ENCODE results near the gene C5orf24.
"Not testable (repeated sequence)": the region's sequence is repeated elsewhere in the genome, so short reads cannot be mapped to it uniquely, and the experiment has no call there.

C5orf24 gene

DNA sequence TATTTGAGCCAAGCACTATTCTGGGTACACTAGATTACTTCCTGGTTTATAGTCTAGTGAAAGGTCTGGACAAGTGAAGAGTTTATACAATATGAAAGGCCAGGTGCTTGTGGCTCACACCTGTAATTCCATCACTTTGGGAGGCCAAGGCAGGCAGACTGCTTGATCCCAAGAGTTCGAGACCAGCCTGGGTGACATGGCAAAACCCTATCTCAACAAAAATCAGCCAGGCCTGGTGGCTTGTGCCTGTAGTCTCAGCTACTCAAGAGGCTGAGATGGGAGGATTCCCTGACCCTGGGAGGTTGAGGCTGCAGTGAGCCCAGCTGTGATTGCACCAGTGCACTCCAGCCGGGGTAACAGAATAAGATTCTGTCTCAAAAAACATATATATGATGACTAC lies 18.9 kb downstream of the C5orf24 start:
- DNase-seq: no peak

DNA sequence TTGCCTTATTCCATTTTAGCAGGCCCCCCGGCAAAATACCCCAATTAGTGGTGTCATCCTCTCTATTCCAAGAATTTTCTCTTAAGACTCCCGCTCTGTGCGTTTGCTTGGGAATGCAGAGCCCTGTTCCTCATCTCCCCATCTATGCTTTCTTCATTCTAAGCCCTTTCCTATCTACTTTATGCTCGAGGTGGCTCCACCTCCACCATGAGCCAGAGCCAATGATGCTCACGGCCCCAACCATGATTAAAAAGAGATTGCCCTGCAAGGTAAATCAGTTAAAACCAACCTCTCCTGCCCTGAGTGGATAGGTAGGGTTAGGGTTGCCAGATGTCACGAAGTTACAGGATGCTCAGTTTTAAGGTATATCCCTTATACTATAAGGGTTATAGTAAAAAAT lies 27.7 kb downstream of the C5orf24 start:
- DNase-seq: no peak

DNA sequence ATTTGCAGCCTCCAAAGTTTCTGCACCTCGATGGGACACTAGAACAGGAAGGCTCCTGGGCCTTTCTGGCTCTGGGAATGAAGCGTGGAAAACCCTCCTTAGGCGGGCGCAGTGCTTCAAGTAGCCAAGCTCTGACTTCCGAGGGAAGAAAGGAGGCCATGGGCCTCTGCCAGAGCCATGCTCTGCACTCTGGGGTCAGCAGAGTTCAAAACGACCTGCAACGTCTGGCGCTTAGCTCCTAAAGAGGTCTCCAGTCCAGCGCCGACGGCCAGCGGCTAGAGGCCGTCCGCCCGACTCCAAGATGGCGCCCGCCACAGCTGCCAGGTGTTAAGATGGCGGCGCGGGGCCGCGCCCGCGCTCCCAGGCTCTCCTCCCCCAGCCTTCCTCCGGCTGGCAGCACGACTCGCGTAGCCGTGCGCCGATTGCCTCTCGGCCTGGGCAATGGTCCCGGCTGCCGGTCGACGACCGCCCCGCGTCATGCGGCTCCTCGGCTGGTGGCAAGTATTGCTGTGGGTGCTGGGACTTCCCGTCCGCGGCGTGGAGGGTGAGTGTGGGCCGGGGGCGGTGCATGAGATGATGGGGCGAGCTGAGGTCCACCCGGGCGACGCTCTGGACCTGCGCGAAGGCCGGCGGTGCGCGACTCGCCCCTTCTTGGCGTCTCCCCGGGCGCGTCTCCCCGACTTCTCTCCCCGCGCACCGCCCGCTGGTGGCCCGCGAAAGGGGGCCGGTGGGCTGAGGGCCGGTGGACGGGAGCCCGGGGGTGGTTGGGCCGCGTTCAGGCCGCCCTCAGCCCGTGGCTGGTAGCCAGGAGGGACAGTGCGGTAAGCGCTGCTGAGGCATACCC lies 28.4 kb downstream of the C5orf24 start, which contains the start of gene TXNDC15:
Gene TXNDC15 (plus strand): TSS at position 385 of the 844 bp plus-strand sequence. CDS start 57 bp downstream, at position 442.
- peak; percentile 84 for DNase-seq

DNA sequence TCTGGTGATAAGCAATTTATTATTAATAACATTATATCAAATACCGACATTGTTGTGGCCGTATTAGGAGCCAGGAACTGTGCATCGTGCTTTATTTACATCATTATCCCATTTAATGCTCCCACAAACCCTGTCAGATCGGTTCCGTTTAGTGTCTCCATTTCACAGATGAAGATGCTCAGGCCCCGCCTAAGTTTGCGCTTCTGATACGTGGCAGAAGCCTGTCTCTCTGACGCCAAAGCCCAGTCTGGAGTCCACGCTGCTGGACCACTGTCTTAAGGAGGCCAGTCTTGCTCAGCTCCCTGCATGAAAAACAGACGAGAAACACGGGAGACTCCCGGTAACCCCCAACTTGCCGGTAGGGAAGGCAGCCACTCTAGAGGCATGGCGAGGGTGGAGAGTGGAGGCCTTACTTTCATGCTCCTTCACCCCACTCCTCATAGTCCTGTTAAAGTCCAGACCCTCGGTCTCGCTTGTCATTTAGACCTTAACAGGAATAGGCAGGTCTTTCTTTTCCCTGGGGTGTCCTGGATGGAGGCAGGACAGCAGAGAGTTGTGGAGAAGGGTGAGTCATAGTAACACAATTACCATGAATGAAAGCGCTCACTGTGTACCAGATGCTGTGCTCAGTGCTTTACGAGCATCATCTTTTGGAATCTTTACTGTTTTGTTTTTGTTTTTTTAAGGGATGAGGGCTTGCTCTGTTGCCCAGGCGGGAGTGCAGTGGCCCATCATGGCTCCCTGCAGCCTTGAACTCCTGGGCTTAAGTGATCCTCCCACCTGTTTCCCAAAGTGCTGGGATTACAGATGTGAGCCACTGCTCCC lies 29.3 kb downstream of the C5orf24 start:
- peak; percentile 39 for DNase-seq

DNA sequence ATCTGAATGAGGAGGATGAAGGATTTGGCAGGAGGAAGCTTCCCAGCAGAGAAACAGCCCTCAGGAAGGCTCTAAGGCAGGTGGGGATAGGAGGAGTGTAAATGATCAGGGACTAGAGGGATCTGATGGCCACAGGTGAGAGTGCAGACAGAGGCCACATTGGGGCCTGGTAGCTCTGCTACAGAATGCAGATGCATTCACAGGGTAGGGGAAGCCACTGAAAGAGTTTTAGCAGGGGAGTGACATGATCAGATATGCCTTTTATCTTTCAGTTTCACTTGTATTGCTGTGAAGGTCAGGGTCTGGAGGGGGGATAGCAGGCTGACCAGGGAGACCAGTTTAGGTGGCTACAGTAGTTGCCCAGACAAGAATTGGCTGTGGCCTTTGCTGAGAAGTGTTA lies 31.4 kb downstream of the C5orf24 start:
- DNase-seq: no peak

DNA sequence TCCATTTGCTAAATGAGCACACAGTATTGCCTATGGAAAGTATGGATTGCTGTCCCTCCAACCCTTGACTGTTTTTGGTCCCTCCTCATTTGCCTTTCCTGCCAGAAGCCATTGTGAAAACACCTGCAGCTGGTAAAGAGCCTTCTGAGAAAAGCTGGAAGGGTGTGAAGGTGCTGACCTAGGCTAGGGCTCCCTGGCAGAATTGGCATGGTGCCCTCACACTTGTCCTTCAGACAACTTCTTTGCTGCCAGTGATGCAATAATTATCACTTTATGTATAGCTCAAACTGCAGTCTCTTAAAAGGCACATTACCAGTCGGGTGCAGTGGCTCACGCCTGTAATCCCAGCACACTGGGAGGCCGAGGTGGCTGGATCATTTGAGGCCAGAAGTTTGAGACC lies 32.6 kb downstream of the C5orf24 start:
- DNase-seq: no peak

DNA sequence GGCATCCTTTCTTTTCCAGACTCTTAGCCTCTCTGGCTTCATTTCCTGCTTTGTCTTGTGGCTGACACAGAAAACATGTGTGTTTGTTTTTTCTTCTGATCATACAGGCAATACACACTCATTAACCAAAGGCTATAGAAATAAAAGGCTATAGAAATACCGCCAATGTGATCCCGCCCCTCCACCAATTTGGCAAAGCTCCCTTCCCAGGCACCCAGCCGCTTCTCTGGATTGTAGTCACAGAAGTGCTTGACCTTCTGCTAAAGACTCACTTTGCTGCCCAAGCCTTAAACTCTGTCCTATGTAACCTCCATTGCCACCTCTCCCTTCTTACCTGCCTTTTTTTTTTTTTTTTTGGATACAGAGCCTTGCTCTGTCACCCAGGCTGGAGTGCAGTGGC lies 33.7 kb downstream of the C5orf24 start:
- DNase-seq: no peak

DNA sequence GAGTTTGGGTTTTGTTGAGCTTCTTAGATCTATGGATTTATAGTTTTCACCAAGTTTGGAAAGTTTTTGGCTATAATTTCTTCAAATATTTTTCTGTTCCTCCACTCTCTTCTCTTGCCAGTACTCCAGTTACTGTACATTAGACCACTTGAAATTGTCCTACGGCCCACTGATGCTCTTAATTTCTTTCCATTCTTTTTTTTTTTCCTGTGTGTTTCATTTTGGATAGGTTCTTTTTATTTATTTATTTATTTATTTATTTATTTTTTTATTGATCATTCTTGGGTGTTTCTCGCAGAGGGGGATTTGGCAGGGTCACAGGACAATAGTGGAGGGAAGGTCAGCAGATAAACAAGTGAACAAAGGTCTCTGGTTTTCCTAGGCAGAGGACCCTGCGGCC lies 35.2 kb downstream of the C5orf24 start:
- not testable (repeated sequence) for DNase-seq

DNA sequence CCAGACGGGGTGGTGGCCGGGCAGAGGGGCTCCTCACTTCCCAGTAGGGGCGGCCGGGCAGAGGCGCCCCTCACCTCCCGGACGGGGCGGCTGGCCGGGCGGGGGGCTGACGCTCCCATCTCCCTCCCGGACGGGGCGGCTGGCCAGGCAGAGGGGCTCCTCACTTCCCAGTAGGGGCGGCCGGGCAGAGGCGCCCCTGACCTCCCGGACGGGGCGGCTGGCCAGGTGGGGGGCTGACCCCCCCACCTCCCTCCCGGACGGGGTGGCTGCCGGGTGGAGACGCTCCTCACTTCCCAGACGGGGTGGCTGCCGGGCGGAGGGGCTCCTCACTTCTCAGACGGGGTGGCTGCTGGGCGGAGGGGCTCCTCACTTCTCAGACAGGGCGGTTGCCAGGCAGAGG lies 35.9 kb downstream of the C5orf24 start:
- DNase-seq: not testable (repeated sequence)

DNA sequence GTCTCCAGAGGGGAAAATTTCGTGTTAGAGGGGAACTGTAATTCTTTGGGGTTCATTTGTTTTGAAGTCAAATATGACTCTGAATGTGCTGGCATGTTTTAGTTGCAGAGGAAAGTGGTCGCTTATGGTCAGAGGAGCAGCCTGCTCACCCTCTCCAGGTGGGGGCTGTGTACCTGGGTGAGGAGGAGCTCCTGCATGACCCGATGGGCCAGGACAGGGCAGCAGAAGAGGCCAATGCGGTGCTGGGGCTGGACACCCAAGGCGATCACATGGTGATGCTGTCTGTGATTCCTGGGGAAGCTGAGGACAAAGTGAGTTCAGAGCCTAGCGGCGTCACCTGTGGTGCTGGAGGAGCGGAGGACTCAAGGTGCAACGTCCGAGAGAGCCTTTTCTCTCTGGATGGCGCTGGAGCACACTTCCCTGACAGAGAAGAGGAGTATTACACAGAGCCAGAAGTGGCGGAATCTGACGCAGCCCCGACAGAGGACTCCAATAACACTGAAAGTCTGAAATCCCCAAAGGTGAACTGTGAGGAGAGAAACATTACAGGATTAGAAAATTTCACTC lies 41.9 kb downstream of the C5orf24 start:
- no peak for DNase-seq

DNA sequence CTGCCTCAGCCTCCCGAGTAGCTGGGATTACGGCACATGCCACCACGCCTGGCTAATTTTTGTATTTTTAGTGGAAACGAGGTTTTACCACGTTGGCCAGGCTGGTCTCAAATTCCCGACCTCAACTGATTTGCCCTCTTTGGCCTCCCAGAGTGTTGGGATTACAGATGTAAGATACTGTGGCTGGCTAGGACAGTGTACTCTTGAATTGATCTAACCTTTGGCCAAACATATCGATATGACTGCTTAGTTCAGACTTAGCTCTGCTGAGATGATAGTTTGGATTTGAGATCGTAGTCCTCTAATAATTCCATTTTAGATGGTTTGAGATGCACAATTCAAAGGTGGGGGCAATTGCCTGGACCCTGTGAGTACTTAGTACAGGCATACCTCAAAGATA lies 43.6 kb downstream of the C5orf24 start:
- no peak for DNase-seq

DNA sequence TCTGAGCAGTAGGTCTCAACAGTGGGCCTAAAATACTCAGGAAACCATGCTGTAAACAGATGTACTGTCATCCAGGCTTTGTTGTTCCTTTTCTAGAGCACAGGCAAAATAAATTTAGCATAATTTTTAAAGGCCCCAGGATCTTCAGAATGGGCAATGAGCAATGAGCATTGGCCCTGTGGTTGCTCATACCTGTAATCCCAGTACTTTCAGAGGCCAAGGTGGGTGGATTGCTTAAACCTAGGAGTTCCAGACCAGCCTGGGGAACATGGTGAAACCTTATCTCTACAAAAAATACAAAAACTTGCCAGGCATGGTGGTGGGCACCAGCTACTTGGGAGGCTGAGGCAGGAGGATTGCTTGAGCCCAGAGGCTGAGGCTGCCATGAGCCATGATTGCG lies 45.7 kb downstream of the C5orf24 start:
- no peak for DNase-seq

DNA sequence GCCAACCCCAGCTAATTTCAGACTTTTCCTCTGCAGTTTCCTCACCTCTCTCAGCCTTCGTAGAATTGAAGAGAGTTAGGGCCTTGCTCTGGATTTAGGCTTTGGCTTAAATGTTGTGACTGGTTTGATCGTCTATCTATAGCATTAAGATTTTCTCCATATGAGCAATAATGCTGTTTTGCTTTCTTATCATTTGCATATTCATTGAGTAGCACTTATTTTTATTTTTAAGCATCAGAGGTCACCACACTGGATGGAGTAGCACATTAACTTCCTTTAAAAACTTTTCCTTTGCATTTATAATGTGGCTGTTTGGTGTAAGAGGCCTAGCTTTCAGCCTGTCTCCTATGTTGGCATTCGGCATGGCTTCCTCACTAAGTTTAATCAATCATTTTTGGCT lies 46.5 kb downstream of the C5orf24 start:
- DNase-seq: no peak

DNA sequence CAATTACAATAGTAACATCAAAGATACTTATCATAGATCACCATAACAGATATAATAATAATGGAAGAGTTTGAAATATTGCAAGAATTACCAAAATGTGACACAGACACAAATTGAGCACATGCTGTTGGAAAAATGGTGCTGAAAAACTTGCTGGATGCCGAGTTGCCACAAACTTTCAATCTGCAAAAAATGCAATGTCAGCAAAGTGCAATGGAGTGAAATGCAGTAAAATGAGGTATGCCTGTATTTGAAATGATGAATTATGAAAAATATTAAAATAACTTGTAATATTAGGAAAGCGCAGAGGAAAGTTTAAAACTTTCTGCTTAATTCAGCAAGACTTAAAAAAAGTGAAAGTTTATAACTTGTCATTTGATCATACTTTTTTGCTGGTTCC lies 47.2 kb downstream of the C5orf24 start:
- no peak for DNase-seq

DNA sequence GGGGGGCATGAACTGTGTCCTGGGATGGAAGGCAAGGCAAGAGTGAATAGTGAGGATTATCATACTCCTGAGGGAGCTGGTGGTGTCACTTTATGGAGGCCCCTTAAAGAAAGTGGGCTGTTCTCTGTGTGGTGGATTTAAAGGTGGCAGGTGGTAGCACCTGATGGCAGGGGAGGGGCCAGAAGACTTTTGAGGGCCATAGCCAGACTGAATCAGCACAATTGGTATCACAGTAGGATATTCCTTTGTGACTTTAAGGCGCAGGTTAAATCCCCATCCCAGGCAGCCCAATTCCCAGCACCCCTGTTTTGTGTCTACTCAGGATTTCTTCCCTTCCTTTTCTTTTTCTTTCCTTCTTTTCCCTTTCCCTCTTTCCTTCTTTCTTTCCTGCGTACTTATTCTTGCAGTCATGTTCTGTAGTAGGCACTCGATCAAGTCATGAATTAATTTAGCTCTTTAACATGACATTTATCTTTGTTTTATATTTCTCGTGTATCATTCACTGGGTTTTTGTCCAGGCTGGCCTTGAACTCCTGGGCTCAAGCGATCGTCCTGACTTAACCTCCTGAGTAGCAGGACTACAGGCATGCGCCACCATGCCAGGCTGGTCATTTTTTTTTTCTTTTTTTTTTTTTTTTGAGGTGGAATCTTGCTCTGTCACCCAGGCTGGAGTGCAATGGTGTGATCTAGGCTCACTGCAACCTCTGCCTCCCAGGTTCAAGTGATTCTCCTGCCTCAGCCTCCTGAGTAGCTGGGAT lies 48.2 kb downstream of the C5orf24 start:
- DNase-seq: no peak

DNA sequence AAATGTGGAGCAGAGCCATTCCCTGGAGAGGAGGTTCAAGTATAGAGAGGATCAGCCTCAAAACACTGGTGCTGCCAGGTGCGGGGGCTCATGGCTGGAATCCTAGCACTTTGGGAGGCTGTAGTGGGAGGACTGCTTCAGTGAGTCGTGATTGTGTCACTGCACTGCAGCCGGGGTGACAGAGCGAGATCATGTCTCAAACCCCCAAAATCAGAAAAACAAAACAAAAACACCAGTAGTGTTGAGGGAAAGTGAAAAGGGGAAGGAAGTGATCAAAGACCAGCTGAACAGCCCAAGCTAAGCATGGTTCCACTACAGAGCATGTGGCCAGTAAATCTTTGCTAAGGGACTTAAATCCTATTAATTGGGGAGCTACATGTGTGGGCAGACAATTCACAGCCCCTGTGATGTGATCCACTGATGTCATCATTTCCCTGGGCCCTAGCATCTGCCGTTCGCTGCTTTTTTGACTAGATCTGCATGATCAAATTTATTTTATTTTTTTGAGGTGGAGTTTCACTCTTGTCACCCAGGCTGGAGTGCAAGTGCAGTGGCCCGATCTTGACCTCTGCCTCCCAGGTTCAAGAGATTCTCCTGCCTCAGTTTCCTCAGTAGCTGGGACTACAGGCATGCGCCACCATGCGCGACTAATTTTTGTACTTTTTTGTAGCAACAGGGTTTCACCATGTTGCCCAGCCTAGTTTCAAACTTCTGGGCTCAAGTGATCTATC lies 56.5 kb downstream of the C5orf24 start:
- DNase-seq: no peak

DNA sequence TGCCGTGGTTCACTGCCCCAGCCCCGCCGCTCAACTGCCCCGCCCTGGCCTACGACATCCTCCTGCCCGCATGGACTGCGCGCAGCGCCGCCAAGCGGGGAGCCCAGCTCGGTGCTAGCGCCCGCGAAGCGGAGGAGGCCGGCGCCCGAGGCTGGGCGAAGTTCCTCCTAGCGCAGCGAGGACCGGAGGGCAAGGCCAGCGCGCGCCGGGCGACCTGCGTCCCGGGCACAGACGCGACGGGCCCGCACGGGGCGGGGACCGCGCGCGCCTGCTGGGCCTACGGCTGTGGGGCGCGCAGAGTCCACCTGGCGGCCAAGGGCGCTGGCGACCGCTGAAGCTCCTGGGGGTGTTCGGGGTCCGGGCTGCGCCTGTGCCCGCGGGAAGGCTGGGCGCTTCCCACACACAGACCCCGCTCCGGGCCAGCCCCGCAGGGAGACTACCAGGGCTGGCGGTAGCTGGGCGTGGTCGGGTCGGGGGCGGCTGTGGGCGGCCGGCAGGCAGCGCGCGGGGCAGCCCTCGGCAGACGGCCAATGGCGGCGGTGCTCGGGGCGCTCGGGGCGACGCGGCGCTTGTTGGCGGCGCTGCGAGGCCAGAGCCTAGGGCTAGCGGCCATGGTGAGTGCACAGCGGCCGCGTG lies 59.0 kb downstream of the C5orf24 start, which contains the start of gene PCBD2:
Gene PCBD2 (plus strand): TSS at position 522 of the 636 bp plus-strand sequence. CDS start 9 bp downstream, at position 531.
- peak; percentile 95 for DNase-seq

DNA sequence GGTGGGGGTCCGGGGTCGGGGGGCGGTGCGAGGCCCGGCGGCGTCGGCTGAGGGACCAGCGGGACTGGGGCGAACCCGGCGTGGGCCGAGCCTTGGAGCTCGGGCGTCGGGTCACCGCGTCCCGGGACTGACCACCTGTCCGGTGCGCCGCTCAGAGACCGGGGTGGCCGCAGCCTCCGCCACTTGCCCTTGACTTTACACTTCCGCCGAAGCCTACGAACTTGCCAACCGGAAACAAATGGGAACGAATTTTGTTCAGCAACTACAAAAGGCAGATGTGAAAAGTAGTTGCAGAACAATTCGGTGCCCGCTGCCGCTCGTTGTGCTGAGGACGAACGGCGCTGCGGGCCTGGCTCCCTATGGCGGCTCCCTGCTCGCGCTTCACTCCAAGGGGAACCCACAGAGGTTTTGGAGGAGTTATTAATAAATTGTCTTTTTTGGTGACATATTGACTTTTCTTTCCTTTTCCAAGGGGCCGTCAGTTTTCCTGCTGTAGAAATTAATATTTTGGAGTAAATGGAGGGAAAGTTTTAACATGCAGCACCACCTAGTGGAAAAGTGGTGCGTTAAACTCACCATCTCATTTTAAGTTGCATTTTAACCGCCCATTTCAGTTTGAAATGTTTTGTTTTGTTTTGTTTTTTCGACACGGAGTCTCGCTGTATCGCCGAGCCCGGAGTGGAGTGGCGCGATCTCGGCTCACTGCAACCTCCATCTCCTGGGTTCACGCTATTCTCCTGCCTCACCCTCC lies 59.7 kb downstream of the C5orf24 start:
- peak; percentile 73 for DNase-seq

DNA sequence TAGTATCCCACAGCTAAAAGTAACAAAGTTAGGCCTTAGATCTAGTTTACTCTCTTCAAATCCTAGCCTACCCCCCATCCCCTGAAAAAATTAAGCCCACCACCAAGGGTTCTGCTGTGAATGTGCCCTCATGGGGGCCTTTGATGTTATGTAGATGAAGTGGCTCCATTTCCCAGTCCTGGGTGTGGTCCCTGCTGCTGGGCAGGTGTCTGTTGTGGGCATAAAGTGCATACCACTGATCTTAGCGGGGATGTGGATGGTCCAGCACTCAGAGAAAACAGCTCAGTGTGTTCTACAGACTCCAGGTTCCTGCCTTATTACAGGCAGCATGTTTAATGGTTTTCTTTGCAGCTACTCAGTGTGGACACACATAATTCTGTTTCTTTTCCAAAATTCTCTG lies 61.0 kb downstream of the C5orf24 start:
- no peak for DNase-seq

Measured in activated T-cell treated with anti-CD3 and anti-CD28 coated beads, Interleukin-2, amount 50 U/mL, for 1 hour (primary cell).